HG02798 (cell line): ENCODE measurements around the gene KDM1A.
"Not testable (repeated sequence)": the region's sequence is repeated elsewhere in the genome, so short reads cannot be mapped to it uniquely, and the experiment has no call there.

Experiments used
- ATAC-seq: cut with Tn5 transposase; IDR thresholded peaks from one replicate; pipeline ENCODE4 v1.9.1; 2021; ENCODE audit warnings: mild to moderate bottlenecking; ENCODE audit not compliant: unreplicated experiment, poor library complexity

The KDM1A gene

DNA sequence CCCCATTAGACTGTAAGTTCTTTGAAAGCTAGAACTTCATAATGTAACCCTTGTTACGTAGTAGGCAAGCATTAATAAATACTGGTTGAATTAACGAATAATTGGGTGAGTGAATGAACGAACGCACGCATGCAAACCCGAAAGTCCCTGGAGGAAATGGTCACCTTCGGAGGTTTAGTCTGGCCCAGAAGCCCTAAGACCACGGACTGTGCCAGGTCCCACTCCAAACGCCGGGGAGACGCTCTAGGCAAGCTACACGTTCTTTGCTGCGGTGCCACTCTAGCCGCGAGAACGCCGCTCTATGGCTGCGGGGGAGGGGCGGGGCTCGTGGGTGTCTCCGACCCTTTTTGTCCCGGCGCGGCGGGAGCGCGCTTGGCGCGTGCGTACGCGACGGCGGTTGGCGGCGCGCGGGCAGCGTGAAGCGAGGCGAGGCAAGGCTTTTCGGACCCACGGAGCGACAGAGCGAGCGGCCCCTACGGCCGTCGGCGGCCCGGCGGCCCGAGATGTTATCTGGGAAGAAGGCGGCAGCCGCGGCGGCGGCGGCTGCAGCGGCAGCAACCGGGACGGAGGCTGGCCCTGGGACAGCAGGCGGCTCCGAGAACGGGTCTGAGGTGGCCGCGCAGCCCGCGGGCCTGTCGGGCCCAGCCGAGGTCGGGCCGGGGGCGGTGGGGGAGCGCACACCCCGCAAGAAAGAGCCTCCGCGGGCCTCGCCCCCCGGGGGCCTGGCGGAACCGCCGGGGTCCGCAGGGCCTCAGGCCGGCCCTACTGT, at the start of gene KDM1A:
TSS of gene KDM1A (plus strand) at position 375 of the 769 bp plus-strand sequence. CDS start at position 504, 129 bp downstream.
- ATAC-seq: peak; percentile 94

DNA sequence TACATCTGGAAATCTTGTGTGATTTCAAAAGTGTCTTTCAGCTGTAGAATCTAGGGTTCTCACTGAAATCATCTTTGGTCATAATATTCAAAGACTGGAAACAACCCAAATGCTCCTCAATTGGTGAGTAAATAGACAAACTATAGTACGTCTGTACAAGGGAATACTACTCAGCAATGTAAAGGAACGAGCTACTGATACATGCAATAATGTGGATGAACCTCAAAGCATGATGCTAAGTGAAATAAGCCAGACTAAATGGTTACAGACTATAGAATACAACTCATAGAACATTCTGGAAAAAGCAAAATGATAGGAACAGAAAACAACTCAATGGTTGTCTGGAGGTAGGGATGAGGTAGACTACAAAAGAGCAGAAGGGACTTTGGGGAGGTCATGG, 49.2 kb upstream of the KDM1A start:
- no peak for ATAC-seq

DNA sequence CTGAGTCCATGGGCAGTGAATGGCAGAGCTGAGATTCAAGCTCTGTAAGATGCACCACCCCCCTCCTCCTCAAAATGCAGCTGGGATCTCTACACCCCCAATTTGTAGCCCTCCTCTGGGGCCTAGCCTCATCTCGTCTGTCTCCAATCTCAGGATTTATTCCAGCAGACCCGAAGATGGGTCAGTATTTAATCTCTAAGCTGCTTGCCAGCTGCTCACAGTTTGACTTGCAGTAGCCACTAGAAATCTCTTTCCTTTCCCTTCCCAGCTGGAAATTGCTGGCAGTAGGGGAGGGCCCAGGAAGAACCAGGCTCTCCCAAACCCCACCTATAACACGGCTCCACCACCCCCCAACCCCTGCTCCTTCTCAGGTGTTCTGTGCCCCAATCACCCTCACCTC, 48.1 kb upstream of the KDM1A start:
- no peak for ATAC-seq

DNA sequence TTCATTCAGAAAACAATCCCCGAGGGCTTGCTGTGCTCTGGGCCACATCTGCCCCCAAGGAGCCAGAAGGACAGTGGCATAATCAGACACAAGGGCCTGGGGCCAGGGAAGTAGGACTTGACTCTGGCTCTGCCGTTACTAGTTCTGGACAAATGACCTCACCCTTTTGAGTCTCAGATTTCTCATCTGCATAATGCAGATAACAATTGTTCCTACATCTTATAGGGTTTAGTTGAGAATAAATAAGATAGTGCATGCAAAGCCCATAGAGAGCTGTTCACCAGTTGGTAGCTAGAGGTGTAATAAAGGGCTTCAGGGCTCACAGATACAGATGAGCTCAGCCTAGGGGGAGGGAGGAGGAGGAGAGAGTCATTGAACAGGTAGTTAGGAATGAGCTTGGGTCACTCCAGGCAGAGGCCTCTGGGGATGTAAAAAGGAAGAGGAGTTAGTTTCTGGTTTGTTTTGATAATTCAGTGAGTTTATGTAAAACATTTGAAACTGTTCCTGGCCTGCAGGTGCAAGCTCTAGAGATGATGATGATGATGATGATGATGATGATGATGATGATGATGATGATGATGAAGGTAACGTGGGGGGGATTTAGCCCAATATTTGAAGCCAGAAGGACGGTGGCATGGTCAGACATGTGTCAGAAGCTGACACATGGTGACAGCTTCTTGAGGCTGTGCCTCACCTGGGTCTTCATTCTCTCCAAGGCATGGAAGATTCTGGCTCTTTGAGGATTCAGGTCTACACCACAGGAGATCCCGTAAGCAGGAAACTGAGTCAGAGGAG, 47.5 kb upstream of the KDM1A start:
- ATAC-seq: no peak

DNA sequence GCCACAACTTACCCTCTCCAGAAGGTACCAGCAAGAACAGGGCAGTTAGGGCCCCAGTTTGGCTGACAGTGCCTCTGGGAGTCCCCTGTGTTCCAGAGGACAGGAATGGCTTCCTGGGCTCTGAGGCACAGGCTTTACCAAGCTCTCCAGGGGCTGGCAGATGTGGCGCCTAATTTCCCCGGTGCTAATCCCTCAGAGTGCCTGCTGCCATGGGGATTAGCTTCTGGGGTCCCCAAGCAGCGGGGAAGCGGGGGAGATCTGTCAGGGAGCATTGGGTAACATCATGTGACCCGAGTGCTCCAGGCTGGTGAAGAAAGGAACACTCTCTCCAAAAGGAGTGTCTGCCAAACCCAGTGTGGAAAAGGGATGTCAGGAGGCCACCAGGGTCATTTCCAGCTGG, 46.5 kb upstream of the KDM1A start, which contains the start of gene LACTBL1:
TSS of gene LACTBL1 (minus strand) at position 107 of the 400 bp plus-strand sequence. CDS start 550 bp downstream, outside the sequence.
- ATAC-seq: no peak

DNA sequence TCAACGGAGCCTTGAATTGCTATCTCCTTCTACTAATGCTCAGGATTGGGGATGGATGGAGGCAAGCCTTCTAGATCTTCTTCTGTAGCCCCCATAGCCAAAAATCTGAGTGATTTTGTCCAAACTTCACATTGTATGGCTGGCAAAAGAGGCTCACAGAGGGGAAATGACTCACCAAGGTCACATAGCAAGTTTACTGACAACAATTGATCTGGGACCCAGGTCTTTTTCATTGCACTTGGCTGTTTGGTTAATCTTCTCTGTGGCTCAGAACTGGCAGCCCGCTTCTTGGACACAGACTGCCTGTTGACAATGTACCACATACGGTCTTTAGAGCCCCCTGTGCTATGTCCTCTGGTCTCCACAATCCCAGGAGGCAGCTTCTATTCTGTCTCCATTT, 43.6 kb upstream of the KDM1A start:
- ATAC-seq: no peak

DNA sequence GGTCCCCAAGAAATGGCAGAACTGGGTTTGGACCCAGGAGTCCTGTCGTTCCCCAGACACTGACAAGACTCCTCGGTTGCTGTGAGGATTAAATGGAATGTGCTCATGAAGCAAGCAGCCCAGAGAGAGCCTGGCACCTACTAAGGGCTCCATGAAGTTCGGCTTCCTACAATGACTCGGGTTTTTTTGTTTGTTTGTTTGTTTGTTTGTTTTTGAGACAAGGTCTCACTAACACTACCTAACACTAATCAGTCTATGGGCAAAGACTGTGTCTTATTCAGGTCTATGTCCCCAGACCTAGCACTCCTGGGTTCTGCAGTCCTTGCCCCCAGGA, 43.2 kb upstream of the KDM1A start:
- ATAC-seq: no peak

DNA sequence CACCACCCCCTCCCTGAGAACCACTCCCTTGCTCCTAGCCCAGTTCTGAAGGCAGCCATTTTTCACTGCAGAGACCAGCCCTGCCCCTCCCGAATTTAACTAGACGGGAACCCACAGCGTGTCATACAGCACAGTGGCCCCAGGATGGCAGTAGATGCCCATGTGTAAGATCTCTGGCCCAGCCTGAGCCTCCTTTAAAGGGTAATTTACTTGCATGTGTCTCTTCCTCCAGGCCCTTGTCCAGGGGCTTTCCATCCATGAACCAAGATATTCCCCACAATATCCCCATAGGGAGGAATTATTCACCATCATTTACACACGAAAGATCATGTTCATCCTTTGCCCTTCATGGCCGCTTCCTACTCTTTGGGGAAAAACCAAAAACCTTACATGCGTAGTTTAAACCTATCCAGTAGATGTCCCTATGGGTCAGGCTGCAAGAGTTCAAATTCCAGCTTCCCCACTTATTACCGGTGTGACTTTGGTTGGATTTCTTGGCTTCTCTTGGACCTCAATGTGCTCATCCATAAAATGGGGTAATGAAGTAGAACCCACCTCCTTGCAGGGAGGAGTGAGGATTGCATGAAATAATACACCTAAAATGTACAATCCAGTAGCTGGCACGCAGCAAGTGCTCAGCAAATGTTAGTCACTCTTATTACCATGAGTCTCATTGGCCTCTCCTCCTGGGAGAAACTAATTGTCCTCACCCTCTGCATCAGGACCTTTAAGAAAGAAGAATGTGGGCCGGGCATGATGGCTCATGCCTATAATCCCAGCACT, 42.6 kb upstream of the KDM1A start:
- ATAC-seq: peak; percentile 68

DNA sequence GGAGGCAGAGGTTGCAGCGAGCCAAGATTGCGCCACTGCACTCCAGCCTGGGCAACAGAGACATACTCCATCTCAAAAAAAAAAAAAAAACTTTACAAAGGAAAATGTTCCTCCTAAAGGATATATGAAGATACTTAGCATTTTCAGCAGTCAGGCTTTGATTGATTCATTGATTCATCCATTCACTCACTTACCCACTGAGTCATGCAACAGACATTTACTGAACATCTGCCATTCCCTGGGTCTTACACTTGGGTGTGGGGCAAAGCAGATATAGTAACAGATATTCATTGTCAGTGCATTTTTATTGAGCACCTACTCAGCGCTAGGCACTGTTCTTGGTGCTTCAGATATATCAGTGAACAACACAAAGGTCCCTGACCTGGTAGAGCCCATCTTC, 41.0 kb upstream of the KDM1A start:
- ATAC-seq: no peak

DNA sequence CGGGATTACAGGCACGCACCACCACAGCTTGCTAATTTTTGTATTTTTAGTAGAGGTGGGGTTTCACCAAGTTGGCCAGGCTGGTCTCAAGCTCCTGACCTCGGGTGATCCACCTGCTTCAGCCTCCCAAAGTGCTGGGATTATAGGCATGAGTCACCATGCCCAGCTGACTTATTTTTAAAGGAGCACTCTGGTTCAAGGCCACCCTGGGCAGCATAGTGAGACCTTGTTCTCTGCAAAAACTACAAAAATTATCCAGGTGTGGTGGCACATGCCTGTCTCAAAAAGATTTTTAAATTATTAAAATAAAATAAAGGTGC, 38.8 kb upstream of the KDM1A start:
- ATAC-seq: not testable (repeated sequence)

DNA sequence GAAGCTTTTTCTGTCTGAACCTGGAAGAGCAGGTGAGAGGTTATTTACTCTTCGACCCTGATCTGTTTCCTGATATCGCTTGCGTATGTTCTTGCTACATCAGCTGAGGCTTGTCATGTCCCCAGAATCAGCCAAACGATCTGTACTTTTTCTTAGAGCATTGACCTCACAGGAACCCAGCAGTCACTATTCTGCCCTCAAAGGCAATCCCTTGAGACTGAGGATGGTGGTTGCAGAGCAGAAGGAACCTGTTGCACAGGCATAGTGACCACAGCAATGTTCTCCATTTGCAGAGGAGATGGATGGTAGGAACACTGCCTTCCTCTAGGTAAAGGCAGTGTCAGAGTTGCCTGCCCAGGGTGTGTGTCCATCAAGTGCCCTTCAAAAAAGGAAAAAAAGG, 35.3 kb upstream of the KDM1A start:
- ATAC-seq: no peak

DNA sequence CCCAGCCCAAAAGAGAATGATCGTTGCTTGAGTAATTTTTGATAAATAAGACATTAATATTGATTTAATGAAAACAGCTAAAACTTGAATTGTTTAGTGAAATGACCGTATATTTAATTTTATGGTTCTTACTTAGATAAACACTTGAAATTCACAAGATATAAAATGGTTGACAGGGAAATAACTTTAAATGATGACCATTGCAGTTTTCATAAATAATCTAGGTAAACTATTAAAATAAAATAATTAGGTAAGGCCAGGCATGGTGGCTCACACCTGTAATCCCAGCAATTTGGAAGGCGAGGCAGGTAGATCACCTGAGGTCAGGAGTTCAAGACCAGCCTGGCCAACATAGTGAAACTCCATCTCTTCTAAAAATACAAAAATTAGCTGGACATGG, 26.9 kb upstream of the KDM1A start:
- not testable (repeated sequence) for ATAC-seq

DNA sequence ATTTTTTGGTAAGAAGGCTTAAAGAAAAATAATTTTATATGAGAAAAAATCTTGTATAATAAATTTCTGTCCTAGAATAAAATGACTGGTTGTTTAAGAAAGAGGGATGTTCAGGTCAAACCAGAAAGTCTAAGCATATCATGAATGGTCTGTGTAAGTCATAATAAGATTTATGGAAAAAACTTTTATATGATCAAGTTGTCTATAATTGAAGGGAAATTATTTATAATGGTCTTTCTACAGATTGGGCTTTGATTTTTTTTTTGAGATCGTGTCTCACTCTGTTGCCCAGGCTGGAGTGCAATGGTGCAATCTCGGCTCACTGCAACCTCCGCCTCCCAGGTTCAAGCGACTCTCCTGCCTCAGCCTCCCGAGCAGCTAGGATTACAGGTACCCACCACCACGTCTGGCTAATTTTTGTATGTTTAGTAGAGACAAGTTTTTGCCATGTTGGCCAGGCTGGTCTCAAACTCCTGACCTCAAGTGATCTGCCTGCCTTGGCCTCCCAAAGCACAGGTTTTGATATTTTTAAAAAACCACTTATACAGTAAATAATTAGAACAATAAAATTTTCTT, 26.0 kb upstream of the KDM1A start:
- not testable (repeated sequence) for ATAC-seq

DNA sequence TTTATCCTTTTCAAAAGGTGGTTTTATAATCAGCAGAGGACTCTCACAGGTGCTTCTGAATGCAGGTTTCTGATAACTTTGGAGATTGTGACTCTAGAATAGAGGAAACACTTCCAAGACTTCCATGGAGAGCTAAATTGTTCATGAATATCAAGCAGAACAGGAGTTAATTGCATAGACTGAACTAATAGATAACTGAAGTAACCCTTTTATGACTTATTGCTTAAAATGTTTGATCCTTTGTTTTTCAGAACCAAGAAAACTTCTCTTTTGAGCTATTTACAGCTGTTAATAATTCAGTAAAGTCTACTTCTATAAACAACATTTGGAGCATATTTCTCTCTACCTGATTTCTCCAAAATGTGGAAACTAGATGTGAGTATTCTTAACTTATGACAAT, 23.5 kb upstream of the KDM1A start:
- ATAC-seq: no peak

DNA sequence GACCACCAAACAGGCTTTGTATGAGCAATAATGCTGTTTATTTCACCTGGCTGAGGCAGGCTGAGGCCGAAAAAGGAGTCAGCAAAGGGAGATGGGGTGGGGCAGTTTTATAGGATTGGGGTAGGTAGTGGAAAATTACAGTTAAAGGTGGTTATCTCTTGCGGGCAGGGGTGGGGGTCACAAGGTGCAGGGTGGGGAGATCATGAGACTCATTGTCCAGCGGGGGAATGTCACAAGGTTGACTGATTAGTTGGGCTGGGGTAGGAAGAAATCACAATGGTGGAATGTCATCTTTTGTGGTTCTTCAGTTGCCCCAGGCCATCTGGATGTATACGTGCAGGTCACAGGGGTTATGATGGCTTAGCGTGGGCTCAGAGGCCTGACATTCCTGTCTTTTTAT, 21.7 kb upstream of the KDM1A start:
- not testable (repeated sequence) for ATAC-seq

DNA sequence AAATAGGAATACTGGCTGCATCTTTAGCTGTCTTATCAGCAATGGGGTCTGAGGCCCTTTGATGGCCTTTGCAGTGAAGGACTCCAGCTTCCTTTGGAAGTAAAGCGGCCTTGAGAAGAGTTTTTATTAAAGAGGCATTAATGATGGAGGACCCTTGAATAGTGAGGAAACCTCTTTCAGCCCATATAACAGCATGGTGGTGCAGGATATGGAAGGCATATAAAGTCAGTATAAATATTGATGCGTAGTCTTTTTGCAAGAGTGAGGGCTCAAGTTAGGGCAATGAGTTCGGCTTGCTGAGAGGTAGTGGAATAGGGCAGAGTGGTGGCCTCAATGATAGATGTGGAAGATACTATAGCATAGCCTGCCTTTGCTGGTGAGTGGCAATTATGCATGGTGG, 19.1 kb upstream of the KDM1A start:
- ATAC-seq: not testable (repeated sequence)

DNA sequence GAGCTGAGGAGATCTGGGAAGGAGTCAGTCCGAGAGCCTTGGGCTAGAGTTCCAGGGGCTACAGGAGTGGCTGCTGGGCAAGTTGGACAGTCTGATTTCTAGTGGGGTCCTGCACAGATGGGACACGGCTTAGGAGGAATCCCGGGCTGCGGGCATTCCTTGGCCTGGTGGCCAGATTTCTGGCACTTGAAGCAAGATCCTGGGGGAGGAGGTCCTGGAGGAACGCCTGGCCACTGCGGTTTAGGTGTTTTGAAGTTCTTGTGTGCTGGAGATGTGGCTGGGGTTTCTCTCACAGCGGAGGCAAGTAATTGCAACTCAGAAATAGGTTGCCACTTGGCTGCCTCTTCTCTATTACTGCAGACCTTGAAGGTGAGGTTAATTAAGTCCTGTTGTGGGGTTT, 17.1 kb upstream of the KDM1A start:
- not testable (repeated sequence) for ATAC-seq

DNA sequence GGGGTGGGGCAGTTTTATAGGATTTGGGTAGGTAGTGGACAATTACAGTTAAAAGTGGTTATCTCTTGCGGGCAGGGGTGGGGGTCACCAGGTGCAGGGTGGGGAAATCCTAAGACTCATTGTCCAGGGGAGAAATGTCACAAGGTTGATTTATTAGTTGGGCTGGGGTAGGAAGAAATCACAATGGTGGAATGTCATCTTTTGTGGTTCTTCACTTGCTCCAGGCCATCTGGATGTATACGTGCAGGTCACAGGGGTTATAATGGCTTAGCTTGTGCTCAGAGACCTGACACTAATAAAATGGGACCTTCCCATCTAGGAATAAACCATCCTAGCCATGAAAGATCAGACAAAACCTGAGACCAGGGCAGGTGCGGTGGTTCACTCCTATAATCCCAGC, 15.2 kb upstream of the KDM1A start:
- ATAC-seq: no peak

DNA sequence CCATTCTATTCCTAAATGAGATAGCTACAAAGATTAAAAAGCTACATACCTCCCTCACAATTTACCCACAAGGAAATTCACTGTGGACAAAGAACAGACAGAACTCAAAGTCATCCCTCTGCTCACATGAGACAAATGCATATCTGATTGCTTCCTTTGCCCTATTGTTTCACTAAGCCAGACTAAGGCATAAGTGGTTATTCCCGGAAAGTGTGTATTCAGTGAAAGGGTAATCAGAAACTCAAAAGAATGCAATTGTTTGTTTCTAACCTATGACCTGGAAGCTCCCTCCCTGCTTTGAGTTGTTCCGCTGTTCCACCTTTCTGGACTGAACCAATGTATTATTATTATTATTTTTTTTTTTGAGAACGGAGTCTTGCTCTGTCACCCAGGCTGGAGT, 14.5 kb upstream of the KDM1A start:
- ATAC-seq: not testable (repeated sequence)

DNA sequence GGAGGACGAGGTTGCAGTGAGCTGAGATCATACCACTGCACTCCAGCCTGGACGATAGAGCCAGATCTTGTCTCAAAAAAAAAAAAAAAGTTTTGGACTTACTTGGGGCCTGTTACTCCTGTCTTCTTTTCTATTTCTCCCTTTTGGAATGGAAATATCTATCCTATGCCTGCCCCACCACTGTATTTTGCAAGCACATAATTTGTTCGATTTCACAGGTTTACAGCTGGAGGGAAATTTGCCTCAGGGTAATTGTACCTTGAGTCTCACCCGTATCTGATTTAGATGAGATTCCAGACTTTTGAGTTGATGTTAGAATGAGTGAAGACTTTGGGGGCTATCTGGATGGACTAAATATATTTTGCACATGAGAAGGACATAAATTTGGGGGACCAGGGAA, 12.2 kb upstream of the KDM1A start:
- no peak for ATAC-seq

DNA sequence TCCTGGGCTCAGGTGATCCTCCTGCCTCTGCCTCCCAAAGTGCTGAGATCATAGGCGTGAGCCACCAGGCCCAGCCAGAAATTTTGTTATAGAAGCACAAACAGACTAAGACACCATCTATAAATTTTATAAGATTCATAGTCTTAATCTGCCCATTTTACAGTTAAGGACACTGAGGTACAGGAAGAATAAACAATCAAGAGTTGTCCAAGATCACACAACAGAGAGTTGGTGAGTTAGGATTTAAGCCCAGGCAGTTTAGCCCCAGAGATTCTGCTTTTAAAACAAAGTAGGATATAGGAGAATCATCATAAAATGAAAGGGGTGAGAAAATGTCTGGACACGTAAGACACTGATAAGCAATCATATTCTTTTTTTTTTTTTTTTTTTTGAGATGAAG, 10.4 kb upstream of the KDM1A start:
- ATAC-seq: no peak
